NCI-H2081 (cell line): ENCODE results near the gene AUTS2.
A peak's percentile ranks its signal among the peaks of the same experiment; 100 is the strongest.
"Not testable (repeated sequence)": the region's sequence is repeated elsewhere in the genome, so short reads cannot be mapped to it uniquely, and the experiment has no call there.

Experiments used
- DNase-seq, 2 experiments: peaks; one replicate each; lab custom pipeline; 2025; lab: John Stamatoyannopoulos, UW

Gene AUTS2

DNA sequence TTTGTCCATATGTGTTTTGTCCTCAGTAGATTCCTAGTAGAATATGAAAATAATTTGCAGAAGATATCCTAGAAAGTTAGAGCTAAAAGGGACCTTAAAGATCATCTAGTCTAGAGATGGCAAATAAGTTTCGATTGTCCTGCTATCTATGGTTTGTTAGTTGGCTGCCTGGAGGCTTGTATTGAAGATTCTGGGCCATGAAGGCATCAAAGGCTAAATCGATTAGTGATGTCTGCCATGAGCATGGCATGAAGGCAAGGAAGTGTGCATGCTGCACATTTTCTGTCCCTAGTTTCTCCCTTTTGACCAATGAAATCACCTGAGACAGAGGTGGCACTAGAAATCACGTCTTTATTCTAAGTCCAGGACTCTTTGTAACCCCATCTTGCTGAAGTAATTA lies 979.9 kb downstream of the AUTS2 start:
- DNase-seq, result no peak

DNA sequence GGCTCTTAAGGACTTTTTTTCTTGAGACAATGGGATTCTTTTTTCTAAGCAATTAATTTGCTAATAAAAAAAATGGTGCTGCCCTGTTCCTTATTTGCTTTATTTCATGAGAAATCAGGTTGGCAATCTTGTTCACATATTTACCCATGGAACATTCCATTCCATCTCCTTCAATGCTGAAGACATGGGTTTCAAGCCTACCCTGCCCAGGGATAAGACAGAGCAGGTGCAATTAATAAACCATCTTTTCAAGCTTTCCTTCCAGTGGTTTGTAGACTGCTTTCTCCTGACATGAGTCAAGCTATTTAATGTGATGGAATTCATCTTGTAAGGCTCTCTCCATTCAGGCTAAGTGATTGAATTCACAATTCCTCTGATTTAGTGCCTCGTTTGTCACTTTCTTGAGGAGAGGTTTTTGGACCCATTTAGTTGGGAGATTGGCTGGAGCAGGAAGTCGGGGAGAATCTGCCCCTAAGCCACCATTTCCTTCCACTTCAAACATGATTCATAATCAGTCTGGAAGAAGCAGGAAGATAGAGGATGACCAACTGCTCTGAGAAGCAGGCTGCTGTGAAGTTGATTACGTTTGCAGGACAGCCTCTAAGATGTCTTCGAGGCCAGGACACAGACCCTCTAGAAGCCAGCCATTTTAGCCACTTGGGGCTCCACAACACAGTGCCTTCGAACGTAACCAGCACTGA lies 981.3 kb downstream of the AUTS2 start:
- DNase-seq, result no peak

DNA sequence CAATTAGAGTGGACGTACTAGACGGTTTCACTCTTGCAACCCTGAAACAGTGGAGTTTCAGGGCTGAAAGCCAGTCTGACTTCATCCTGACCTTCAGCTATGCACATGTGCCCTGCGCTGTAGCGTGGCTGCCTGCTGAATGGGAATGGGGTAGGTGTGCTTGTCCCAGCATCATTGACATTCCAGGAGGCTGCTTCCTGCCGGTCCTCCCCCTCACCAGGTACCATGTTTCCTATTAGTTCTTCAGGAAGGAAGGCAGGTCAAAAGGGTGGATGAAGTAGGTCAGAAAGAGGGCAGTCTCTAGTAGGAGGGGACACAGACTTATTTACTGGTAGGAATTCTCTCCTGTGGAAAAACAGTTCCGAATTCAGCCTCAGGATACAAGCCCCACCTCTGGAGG lies 981.9 kb downstream of the AUTS2 start:
- DNase-seq, result no peak

DNA sequence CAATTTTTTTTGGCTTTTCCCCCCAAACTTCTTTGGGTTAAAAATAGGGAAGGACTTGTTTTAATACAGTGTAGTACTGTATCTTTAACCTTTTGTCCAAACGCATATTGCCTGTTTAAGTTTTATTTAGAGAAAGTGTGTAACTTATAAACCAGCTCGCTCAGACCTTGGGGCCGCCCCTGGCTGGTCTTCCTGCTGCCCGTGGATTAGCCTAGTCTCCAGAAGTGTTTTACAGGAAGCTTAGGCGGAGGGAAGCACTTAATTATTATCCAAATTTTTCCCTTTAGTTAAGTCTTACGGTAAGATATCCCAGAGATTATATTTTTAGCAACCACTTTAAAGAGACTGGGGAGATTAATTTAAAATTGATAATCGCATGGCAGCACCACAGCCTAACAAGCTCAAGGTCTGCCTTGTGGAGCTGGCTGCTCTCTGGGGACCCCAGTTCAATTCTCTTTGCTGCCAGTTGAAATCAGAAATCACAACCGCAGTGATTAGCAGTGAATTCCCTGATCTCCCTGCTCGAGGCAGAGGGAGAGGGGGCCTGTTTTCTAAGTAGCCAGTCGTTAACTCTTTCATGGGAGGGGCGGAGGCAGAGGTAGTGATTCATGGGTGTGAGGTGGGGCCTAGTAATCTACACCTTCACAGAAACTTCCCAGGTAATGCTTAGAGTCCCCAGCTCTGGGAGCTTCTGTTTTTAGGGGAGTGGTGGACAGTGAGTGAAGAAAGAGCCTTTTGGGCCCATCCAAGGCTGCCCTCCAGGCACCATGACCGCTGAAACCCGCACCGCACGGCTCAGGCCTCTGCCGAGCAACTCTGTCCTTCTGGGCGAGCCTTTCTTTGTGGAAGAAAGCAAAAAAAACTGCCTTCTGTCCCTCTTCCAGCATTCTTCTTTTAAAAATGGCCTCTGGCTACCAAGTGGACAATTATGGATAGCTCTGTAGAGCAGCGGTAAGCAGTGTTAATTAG lies 984.9 kb downstream of the AUTS2 start:
- no peak for DNase-seq

DNA sequence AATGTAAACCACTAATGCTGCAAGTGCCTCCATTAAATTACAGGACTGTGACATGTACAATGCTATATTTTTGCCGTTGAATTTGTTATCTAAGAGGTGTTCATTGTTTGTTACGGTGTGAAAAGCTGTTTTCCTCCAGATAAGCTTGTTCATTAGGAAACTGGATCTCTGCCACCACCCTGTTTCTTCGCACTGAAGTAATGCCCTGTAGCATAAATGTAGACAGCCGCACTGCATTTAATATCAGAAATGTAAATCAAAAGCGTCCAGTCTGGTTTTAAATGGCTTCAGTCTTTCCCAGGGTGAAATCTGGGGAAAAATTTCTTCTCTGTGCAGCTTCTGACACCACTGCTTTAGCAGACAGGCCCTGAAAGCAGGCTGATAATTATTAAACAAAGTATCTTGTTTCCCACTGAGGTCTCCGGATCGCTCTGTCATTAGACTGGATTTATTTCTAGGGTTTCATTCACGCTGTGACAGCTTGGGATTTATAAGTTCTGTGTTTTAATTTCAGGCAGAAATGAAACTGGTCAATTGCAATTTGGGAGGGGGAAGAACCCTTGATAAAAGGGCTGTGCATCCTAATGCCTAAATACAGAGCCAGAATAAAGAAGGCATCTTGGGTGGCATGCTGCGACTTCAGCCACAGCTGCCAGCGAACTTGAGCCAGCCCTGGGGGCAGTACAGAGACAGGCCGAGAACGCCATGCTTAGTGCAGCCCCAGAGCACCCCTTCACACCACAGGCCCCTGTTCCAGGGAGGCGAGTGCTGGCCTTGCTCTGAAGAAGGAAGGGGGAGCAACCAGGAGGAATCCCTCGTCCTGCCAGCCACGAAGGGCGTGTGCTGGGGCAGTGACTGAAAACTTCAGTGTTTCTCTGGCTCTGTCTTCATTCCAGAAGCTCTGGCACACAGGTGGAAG lies 985.9 kb downstream of the AUTS2 start:
- DNase-seq, result peak; percentile 14 to 62

DNA sequence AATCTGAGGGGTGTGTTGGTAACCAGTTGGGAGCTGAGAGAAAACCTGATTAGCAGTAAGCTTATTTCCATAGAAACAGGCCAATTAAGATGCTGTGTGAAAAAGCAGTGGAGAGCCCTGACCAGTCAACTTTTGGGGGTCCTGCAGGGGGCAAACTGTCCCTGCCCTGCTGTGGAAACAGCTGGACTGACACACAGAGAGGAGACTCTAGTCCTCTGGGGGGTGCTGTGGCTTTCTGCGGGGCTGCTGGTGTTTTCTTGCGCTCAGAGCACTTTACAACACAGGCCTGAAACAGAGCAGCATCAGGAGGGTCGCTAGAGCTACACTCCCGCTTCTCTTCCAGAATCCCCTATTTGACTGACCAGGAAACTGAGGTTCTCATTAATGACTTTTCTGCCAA lies 986.8 kb downstream of the AUTS2 start:
- no peak for DNase-seq

DNA sequence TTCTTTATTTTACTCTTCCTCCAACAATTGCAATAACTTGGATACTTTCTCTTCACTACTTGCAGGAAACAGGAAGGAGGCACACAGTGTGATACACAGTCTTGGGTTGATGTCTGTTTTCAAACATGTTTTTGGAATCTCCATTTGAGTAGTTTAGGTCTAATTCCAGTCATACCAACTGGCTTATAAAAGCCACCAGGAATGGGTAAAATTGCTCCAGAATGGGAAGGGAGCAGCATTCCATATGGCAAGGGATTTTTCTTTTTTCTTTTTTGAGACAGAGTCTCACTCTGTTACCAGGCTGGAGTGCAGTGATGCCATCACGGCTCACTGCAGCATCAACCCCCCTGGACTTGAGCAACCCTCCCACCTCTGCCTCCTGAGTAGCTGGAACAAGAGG lies 988.5 kb downstream of the AUTS2 start:
- DNase-seq, result no peak

DNA sequence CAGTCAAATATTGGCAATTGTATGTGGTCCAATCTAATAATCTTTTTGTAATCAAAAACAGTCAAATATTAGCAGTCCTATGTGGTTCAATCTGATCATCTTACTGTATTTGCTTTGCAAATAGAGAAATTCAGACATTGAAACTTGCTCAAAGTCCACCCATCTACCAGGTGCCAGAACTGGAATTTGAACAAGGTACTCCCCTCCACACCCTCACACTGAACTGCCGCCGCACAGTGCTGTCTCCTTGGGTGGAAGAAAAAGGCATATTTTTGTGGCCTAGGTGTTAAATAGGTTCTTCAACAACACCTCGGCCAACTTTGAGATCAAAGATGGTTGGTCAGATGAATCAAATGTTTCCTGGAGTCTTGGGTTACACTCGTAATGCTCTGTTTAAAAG lies 989.5 kb downstream of the AUTS2 start:
- DNase-seq, result no peak

DNA sequence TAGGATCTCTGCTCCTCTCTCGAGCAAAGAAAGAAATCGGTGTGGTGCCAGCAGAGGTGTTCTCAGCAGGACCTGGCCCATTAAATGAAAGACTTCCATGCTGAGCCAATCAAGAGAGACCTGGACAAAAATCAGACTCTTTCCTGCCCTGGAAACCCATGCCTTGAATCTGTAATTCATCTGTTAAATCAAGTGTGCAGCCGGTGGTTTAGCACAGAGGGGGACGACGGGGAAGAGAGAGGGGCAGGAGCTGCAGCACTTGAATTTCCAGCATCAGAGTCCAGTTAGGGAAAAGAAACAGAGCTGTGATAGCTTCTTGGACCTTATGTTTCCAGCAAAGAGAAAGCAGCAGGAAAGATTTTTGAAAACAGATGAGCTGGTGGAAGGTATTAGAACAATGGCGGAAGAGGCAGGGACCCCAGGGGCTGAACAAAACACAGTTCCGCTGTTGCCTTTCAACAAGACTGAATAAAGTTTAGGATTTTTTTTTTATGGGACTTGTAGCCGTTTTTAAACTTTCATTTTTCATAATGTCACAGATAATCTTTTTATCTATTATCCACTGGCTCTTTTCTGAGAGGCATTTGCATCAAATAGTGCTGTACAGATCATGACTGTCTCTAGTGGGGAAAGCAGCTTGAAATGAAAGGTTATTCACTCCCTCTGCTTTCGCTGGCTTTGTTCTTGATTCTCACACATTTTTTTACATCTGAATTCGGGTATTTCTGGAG lies 990.1 kb downstream of the AUTS2 start:
- peak in 1 of 2 experiments; percentile 59 for DNase-seq

DNA sequence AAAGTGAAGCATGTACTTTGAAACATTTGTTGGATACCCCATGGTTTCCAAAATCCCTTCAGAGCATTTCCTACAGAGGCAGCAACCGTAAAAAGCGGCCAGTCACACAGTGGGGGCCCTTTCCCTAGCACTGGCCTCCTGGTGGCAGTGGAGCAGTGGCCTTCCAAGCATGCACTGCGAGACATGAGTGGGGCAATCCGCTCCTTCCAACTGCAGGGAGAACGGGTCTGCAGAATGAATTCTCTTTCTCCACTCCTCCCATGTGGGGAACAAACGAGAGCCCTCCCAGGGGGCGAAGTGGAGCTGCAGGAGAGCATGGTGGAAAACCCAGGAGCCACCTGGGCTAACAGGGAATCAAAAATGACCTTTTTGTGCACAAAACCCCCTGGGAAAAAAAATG lies 990.7 kb downstream of the AUTS2 start:
- DNase-seq, result peak in 1 of 2 experiments; percentile 15

DNA sequence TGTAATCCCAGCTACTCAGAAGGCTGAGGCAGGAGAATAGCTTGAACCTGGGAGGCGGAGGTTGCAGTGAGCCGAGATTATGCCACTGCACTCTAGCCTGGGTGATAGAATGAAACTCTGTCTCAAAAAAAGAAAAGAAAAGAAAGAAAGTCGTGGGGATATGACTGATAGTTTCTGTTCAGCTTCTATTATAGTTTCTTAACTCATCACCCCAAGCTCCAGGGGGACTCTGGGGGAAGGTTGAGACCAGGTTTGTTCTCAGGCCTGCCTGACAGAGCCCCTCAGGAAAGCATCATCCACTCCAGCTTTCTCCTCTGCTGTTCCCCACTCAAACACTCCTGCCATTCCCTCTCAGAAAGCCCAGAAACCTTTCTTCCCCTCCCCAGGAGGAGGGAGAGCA lies 991.3 kb downstream of the AUTS2 start:
- no peak for DNase-seq

DNA sequence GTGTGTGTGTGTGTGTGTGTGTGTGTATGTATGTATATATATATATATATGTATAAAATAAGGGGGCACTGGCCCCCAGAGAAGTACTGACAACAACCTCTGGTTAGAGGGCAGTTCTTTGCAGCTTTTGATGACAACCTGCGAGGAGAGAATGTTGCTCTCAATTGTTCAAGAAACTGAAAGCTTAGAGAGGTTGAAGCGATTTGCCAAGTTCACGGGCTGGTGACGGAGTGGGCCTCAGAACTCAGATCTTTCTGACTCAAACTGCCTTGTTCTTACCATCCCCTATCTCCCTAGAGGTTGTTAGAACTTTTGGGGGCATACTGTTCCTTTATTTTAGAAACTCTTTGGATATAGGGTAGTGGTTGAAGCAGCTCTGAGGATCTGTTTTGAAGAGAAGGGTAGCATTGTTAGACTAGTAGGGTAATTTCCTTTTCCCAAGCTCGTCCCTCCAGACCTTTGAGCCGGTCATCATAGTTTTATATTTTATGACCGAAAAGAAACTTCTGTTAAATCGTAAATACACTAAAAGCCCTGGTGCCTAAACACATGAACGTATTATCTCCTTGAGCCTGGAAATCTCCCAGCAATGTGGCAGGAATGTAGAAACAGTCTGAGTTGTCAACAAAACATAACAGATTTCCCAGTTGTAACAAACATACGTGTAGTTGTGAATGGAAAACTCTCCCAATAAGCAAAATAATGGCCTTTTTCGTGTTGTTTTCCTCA lies 992.0 kb downstream of the AUTS2 start:
- DNase-seq, result no peak

DNA sequence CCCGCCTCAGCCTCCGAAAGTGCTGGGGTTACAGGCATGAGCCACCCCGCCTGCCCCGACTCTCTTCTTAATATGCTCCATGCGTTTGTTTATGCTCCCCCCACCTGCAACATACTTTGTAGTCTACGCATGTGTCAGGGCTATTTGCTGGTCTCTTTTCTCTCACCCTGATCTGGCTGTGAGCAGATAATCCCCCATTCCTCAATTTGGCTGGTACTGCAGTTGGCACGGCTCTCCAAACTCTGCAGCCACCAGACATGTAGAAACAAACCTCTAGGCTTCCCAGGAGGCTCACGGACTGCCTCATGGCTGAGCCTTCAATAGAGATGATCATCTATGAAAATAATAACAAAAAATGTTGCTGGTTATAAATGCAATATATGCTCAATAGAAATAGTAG lies 993.4 kb downstream of the AUTS2 start:
- no peak for DNase-seq

DNA sequence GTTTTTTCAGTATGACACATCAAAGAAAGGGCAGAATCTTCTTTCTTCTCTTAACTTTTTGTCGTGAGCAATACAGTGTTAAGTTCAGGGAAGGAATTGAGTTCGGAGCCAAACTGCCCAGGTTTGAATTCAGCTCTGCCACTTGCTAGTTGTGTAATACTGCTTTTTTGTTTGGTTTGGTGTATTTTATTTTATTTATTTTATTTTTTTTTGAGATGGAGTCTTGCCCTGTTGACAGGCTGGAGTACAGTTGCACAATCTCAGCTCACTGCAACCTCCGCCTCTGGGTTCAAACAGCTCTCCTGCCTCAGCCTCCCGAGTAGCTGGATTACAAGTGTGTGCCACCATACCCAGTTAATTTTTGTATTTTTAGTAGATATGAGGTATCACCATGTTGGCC lies 993.9 kb downstream of the AUTS2 start:
- no peak for DNase-seq

DNA sequence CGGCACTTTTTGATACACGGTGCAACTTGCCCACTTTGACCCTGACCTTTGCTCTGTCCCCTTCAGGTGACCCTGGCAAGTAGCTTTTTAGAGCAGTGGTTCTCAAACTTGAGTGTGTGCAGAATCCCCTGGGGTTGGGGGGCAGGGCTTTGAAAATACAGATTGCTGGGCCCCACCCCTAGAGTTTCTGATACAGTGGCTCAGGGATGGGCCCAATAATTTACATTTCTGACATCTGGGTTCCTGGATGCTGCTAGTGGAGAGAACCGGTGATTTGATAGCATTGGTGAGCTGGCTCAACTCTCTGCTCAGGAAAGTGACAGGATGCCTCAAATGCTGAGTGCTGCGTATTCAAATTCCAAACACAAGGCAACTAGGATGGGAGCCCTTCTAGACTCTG lies 995.9 kb downstream of the AUTS2 start:
- no peak for DNase-seq

DNA sequence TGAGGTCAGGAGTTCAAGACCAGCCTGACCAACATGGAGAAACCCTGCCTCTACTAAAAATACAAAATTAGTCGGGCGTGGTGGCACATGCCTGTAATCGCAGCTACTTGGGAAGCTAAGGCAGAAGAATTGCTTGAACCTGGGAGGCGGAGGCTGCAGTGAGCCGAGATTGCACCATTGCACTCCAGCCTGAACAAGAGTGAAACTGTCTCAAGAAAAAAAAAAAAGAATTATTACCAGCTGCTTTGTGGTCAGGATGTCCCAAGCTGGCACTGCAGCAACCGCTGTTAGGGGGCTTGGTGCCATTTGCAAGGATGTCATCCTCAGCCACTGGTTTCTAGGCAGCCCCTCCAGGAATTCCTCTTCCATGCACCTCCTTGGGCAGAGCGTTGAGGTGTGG lies 996.6 kb downstream of the AUTS2 start:
- not testable (repeated sequence) for DNase-seq

DNA sequence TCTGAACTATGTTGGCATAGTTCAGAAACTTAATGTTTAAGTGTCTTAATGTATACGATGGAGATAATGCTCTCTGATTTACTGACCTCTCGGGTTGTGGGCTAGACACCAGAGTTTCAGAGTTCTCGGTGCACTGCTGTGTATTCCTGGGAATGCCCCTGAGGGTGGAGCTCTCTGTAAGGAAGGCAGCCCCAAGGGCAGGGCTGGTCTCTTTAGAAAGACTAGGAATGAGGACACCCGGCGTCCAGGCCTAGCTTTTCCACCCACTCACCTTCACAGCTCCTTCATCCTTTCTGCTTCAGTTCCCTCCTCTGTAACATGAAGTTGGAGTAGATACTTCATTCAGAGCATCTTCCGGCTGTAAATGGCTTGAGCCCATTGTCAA lies 997.1 kb downstream of the AUTS2 start:
- no peak for DNase-seq

DNA sequence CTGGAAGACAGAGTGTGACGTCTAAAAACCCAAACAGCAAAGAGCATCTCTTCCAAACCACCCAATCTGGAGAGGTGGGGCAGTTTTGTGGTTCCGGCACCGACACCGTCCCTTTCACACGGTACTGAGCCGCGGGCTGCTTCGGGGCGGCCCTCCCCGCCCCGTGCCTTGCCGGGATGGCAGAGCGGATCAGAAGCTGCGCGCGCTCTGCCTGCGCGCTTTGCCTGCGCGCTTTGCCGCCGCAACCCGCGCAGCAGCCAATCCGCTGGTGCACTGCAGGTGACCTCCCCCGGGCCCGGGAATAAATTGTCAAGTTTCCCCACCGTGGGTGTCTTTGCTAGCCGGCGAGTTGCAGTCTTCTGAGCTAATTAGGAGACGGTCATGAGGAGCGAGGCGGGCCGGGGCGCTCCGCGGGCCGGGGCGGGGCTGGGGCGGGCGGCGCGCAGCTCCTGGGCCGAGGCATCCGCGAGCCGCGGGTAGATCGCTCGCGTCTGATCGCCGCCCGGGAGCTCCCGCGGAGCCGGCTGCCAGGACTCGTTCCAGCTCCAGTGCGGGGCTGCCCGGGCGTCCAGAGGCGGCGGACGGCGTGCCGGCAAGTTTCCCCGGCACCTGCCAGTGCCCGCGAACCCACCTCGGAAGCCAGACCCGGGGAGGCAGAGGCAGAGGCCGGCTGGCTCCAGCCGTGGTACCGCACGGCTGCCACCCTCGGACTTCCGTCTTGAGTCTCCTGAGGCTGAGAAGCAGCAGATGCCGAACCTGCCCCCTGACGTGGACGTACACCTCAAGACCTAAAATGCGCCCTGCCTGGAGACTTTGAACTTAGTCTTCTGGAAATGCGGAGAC lies 997.7 kb downstream of the AUTS2 start:
- peak in 1 of 2 experiments; percentile 76 for DNase-seq

DNA sequence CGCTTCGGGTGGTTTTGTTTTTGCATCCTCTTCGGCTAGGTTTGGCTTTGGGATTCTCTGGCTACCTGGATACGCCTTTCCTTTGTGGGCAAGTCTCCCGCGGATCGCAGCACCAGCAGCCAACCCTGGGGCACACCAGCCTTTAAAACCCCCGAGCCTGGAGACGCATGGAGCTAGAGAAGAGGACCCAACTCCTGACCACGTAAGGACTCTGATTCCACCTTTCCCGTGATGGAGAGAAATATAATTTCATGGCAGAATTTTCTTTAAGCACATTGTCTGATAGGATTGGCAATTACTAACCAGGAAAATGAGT lies 998.3 kb downstream of the AUTS2 start:
- DNase-seq, result peak in 1 of 2 experiments; percentile 37

DNA sequence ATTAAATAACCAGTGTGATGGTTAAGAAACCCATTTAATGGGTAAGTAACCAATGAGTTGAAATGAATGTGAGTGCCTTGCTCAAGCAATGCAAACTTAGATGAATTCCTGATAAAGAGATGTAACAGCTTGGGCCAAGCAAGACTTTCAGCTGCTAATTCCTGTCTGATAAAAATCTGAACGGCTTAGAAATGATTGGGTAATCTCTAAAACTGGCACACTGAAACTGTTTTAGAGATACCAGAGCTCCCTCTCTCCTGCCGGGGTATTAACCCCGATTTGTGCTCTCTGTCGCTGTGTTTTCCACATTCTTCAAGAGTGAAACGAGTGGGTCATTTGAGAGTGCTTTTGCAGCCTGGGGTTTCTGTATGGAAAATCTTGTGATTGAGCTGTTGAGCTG lies 998.8 kb downstream of the AUTS2 start:
- no peak for DNase-seq
